GM12872 (cell line): ENCODE measurements around the gene PHRF1.

ENCODE experiments used
- TF ChIP-seq, protein P1 (sequence below): IDR thresholded peaks from 3 replicates; pipeline ENCODE4 v1.5.1; 2011; ENCODE audit warnings: low read depth, mild to moderate bottlenecking, low read length, moderate library complexity; ENCODE audit not compliant: insufficient read depth

The PHRF1 gene

DNA sequence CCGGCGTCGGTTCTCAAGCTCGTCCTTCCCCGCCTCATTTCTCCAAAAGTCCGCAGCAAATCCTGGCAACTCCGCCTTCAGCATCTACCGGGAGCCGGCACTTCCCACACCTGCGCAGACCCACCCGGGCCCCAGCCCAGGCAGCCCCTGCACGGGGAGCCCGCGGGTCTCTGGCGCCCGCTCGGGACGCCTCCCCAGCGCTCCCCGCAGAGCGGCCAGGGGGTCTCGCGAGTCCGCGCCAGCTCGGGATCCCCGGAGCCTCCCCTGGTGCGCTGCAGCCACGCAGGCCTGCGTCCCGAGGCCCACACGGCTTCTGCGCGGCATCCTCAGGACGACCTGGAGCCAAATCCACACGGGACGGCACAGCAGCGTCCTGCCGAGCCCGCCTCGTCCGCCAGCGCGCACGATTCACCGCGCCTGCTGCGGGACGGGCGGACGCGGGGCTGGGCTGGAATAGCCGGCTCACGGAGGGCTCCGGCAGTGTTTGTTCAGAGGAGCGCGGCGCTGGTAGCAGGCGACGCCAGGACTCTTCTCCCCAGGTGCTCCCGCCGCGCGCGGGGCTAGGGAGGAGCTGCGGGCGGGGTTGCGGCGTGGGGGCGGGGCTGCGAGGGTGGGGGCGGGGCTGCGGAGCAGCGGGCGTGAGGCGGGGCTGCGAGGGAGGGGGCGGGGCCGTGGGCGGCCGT is 816 bp upstream of the PHRF1 start:
- TF ChIP-seq, protein P1, sequence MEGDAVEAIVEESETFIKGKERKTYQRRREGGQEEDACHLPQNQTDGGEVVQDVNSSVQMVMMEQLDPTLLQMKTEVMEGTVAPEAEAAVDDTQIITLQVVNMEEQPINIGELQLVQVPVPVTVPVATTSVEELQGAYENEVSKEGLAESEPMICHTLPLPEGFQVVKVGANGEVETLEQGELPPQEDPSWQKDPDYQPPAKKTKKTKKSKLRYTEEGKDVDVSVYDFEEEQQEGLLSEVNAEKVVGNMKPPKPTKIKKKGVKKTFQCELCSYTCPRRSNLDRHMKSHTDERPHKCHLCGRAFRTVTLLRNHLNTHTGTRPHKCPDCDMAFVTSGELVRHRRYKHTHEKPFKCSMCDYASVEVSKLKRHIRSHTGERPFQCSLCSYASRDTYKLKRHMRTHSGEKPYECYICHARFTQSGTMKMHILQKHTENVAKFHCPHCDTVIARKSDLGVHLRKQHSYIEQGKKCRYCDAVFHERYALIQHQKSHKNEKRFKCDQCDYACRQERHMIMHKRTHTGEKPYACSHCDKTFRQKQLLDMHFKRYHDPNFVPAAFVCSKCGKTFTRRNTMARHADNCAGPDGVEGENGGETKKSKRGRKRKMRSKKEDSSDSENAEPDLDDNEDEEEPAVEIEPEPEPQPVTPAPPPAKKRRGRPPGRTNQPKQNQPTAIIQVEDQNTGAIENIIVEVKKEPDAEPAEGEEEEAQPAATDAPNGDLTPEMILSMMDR, result no peak

DNA sequence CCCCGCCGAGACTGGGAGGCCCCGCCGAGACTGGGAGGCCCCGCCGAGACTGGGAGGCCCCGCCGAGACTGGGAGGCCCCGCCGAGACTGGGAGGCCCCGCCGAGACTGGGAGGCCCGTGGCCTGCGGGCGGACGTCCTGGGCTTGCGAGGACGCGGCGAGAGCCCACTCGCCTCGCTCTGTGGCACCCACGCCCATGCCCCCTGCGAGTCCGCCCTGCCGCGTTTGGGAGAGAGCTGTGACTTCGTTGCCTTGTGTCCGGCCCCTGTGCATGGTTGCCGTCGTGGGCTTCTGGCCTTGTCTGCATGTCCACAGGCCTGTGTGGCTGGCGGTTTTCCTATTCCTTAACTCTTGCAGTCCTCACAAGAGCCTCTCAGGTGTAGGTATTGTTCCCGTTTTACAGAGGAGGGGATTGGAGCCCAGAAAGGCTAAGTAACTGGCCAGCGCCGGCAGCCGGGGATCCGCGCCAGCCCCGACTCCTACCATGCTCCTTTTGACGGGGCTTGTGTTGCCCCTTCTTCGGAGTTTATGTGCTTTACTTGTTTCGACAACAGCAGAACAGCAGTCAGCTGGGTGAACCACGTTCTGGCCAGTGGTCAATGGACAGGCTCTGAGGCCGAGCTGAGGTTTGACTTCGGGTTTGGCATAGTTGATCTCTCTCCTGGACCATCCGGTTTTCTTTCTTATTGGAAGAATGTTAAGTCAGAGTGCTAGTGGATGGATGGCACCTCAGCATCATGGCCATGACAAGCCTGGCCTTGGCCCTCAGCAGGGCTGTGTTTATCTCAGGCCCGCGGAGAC is 741 bp downstream of the PHRF1 start:
- TF ChIP-seq, protein P1, result no peak

GRCh38 chr11:577611-577894 is 1.3 kb downstream of the PHRF1 start:
- TF ChIP-seq, protein P1, result no peak

- TF ChIP-seq, protein P1, result no peak
Measured at GRCh38 chr11:578276-579035, 2.2 kb downstream of the PHRF1 start.

DNA sequence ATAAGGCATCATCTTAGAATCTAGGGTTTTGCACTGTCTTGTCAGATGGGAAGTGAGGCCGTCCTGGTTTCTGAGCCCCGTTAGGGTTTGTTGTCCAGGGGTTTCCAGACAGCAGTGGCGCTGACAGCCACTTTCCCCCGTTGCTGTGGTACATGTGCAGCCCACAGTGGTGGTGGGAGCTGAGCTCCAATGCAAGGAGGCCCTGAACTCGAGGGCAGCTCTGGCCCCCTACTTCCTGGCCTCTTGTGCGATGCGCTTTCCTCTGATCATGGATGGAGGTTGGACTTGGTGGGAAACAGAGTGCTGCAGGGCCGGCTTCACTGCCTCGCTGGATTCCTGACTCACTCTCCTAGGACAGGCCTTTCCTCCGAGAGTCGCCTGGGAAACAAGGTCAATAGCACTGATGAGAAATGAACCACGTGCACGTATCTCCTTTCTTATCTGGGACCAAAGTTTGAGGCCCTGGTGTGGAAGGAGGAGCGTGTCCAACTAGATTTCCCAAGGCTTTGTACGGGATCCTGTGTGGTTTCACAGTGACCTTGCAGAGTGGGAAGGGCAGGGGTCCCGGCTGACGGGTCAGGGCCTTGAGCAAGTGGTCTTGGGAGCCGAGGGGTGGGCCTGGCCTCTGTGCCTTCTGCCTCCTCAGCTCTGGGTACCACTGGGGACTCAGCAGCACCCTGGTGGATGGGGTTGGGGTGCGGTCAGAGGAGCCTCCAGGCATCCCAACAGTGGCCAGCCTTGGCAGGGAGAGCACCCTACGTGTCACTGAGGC is 3.7 kb downstream of the PHRF1 start:
- TF ChIP-seq, protein P1, result no peak

- TF ChIP-seq, protein P1, result no peak
Measured at GRCh38 chr11:581342-581741, 5.1 kb downstream of the PHRF1 start.

- TF ChIP-seq, protein P1, result no peak
Measured at GRCh38 chr11:581752-582151, 5.5 kb downstream of the PHRF1 start.
